Right lobe of liver (tissue), 6 donors: ENCODE results near the gene POT1. TPM values are rescaled to one million over a fixed set of nuclear protein-coding genes. Genes with fewer than 3 reads are reported as not detected.

Experiments used
- ATAC-seq, 4 donors: fragments of 200-7000 bp; cut with Tn5 transposase; one replicate each; pipeline ENCODE4 v1.9.1; 2020; ENCODE audit warnings: mild to moderate bottlenecking in 4 of 4, moderate library complexity in 4 of 4
- DNase-seq, 3 donors: peaks; one replicate each; pipeline ENCODE4 v3.0.0-alpha.2; 2020
- H3K27ac ChIP-seq, 3 donors: fragments of 200-600 bp; one replicate each; pipeline ENCODE4 v1.8.0; 2022
- H3K27me3 ChIP-seq, 2 donors: fragments of 200-600 bp; one replicate each; pipeline ENCODE4 v1.8.0; 2022
- H3K36me3 ChIP-seq, 4 donors: fragments of 200-600 bp; sonication (generic) in 1 of 4; one replicate each; pipeline versions ENCODE4 v1.5.1 to v1.8.0; 2017 to 2022; ENCODE audit warnings: control low read depth in 1 of 4
- H3K4me1 ChIP-seq, 4 donors: fragments of 200-600 bp; sonication (generic) in 1 of 4; one replicate each; pipeline versions ENCODE4 v1.5.1 to v1.8.0; 2017 to 2022; ENCODE audit warnings: control low read depth in 1 of 4
- H3K4me3 ChIP-seq, 3 donors: fragments of 200-600 bp; one replicate each; pipeline ENCODE4 v1.8.0; 2022
- H3K9me3 ChIP-seq, 4 donors: fragments of 200-600 bp; sonication (generic) in 1 of 4; one replicate each; pipeline versions ENCODE4 v1.5.1 to v1.8.0; 2017 to 2022; ENCODE audit warnings: control low read depth in 1 of 4
- CTCF ChIP-seq, 4 donors: fragments of 200-600 bp in 3 of 4; fragments of 450-650 bp in 1 of 4; IDR thresholded peaks; one replicate each; pipeline versions ENCODE4 v1.5.1 to v1.8.0; 2016 to 2022; ENCODE audit warnings: antibody characterized with exemption in 4 of 4, mild to moderate bottlenecking in 2 of 4
- POLR2A ChIP-seq: fragments of 450-650 bp; IDR thresholded peaks from one replicate; pipeline ENCODE4 v1.6.1; 2017; ENCODE audit warnings: antibody characterized with exemption, mild to moderate bottlenecking
- WGBS: methylation state at CpG from one replicate; pipeline ENCODE4 v1.1.6; 2018; ENCODE audit warnings: low coverage, low lambda C conversion rate; ENCODE audit not compliant: insufficient coverage; ENCODE audit errors: missing lambda C conversion rate; 5-methylcytosine and 5-hydroxymethylcytosine counted together
- intact Hi-C, 2 donors: fragments of 100-400 bp; cut with DNase I; formaldehyde crosslinking; loops; one replicate each; pipeline versions ENCODE4 v1.11.2 to v1.14.1; 2022
- total RNA-seq, 6 experiments: library from RNA; depleted of rRNA in 2 of 6; stranded (reverse); fragments of >200 nt in 2 of 6; fragmentation: NEBNext Ultra II Directional in 3 of 6; extraction: Animal tissue kit (Norgen Biotek cat#: 25700) in 3 of 6; gene quantifications; one replicate each; pipeline versions ENCODE4 v1.1.0 to v1.2.4, GENCODE V29; 2016 to 2023
- donor health status: DM: no; HTN: yes; CAD: no.
- donor health status: DM: no; HTN: no; CAD: no.
- donor health status: DM: no; HTN: no; CAD: no.
- donor health status: DM: no; HTN: yes; CAD: no.
- donor health status: DM: no; HTN: yes; CAD: no.

The POT1 gene
- total RNA-seq, 6 experiments from 2014 or later = 7.8 to 12.4 (median 10.0) TPM

GRCh38 chr7:124940306-124940705 lies 10.7 kb upstream of the POT1 start:
- H3K4me1 ChIP-seq = no peaks in the 10 kb centered on the region
- no peak for ATAC-seq
- TF ChIP-seq POLR2A = no peak
- no peak for TF ChIP-seq CTCF (IDR thresholded peaks at IDR 0.05)
- intact Hi-C loops = no loop called here
- H3K9me3 ChIP-seq = no peaks in the 10 kb centered on the region
- no peak overlapping the region for H3K27ac ChIP-seq
- 64% methylated on average over 2 of the region's 2 CpGs for WGBS
- H3K36me3 ChIP-seq = no peaks in the 10 kb centered on the region
- no peaks in the 10 kb centered on the region for H3K27me3 ChIP-seq
- H3K4me3 ChIP-seq = no peak overlapping the region
- DNase-seq = no peak

- no peaks in the 10 kb centered on the region for H3K36me3 ChIP-seq
- H3K4me3 ChIP-seq = no peak overlapping the region
- H3K9me3 ChIP-seq = no peaks in the 10 kb centered on the region
- 62% methylated on average over 2 of the region's 2 CpGs for WGBS
- intact Hi-C loops = no loop called here
- no peaks in the 10 kb centered on the region for H3K27me3 ChIP-seq
- TF ChIP-seq POLR2A (no peak), CTCF (IDR thresholded peaks at IDR 0.05) (no peak)
- ATAC-seq = no peak
- H3K27ac ChIP-seq = no peak overlapping the region
- no peak for DNase-seq
- no peaks in the 10 kb centered on the region for H3K4me1 ChIP-seq
Observed at GRCh38 chr7:124938128-124938527, 8.5 kb upstream of the POT1 start.

- no peak for DNase-seq
- intact Hi-C loops = no loop called here
- H3K27me3 ChIP-seq = no peaks in the 10 kb centered on the region
- no peak for TF ChIP-seq POLR2A
- TF ChIP-seq CTCF (IDR thresholded peaks at IDR 0.05) = no peak
- H3K4me1 ChIP-seq = no peaks in the 10 kb centered on the region
- no peak overlapping the region for H3K4me3 ChIP-seq
- 86% methylated on average over 1 of the region's 1 CpG for WGBS
- no peaks in the 10 kb centered on the region for H3K36me3 ChIP-seq
- no peak overlapping the region for H3K27ac ChIP-seq
- no peaks in the 10 kb centered on the region for H3K9me3 ChIP-seq
- no peak for ATAC-seq
Observed at GRCh38 chr7:124937076-124937475, 7.5 kb upstream of the POT1 start.

- H3K9me3 ChIP-seq = no peaks in the 10 kb centered on the region
- no peak for ATAC-seq
- H3K36me3 ChIP-seq = no peaks in the 10 kb centered on the region
- intact Hi-C loops = no loop called here
- TF ChIP-seq CTCF (IDR thresholded peaks at IDR 0.05) (no peak), POLR2A (no peak)
- no peak overlapping the region for H3K4me3 ChIP-seq
- no peak overlapping the region for H3K27ac ChIP-seq
- H3K27me3 ChIP-seq = no peaks in the 10 kb centered on the region
- no peak for DNase-seq
- no peaks in the 10 kb centered on the region for H3K4me1 ChIP-seq
Observed at GRCh38 chr7:124934841-124935240, 5.2 kb upstream of the POT1 start.
